Endothelial cell of umbilical vein (primary cell): ENCODE results near the gene PRMT1. TPM values are rescaled to one million over a fixed set of nuclear protein-coding genes. Genes with fewer than 3 reads are reported as not detected.

Experiments used
- BruUV-seq: library from RNA; stranded (reverse); fragments of 400-500 nt; replicated peaks from 2 replicates; lab custom pipeline; 2021; lab: Mats Ljungman, UMichigan
- CTCF ChIA-PET: fragments of 300-600, 350-600 bp; sonication (Branson Sonifier 250); formaldehyde crosslinking; loops from one replicate; lab custom pipeline; 2021; ENCODE audit warnings: antibody characterized with exemption, inconsistent platforms; lab: Charles Lee
- POLR2A ChIA-PET: fragments of 300-600, 350-600 bp; sonication (Branson Sonifier 250); formaldehyde crosslinking; loops from one replicate; lab custom pipeline; 2021; ENCODE audit warnings: antibody characterized with exemption, inconsistent platforms; lab: Charles Lee
- DNase-seq: peaks from one replicate; pipeline ENCODE4 v3.0.0-alpha.2; 2011; ENCODE audit warnings: low read depth, low spot score
- FAIRE-seq: peaks from 2 replicates; lab custom pipeline; 2011; peaks lifted over from hg19 to GRCh38; lab: Jason Lieb, UNC
- H2AFZ ChIP-seq: 2 replicates; pipeline ENCODE4 v1.6.0; 2012; ENCODE audit warnings: low read depth, low read length, control low read depth, inconsistent platforms
- H3K27ac ChIP-seq: 2 replicates; pipeline ENCODE4 v1.5.1; 2011; ENCODE audit warnings: low read depth, mild to moderate bottlenecking, control low read depth, low read length, moderate library complexity; ENCODE audit not compliant: insufficient read depth
- H3K27me3 ChIP-seq, 2 experiments: 2 replicates each; pipeline versions ENCODE4 v1.6.0 to v1.6.1; 2011; ENCODE audit warnings: low read length in 2 of 2, mixed read lengths in 1 of 2; ENCODE audit not compliant: control insufficient read depth in 2 of 2, insufficient read depth in 2 of 2
- H3K36me3 ChIP-seq, 2 experiments: 2 replicates in 1 of 2; 3 replicates in 1 of 2; pipeline ENCODE4 v1.5.1; 2011; ENCODE audit warnings: low read length in 2 of 2, mild to moderate bottlenecking in 1 of 2, moderate library complexity in 1 of 2; ENCODE audit not compliant: control insufficient read depth in 2 of 2, insufficient read depth in 2 of 2; ENCODE audit errors: extremely low read depth in 1 of 2
- H3K4me1 ChIP-seq: 3 replicates; pipeline ENCODE4 v1.5.1; 2011; ENCODE audit warnings: mild to moderate bottlenecking, low read length; ENCODE audit not compliant: control insufficient read depth, insufficient read depth; ENCODE audit errors: extremely low read depth
- H3K4me2 ChIP-seq: 2 replicates; pipeline ENCODE4 v1.6.1; 2011; ENCODE audit warnings: low read length, control low read depth, mixed read lengths; ENCODE audit not compliant: insufficient read depth
- H3K4me3 ChIP-seq, 3 experiments: fragments of 200-600 bp in 1 of 3; sonication (generic), shearing (Covaris generic) in 1 of 3; replicated peaks in 1 of 3; 2 replicates each; pipeline ENCODE4 v1.5.1; 2011 to 2016; ENCODE audit warnings: control low read depth in 3 of 3, low read length in 3 of 3, mild to moderate bottlenecking in 2 of 3, inconsistent platforms in 1 of 3, low read depth in 1 of 3, moderate library complexity in 1 of 3; ENCODE audit not compliant: insufficient read depth in 1 of 3
- H3K79me2 ChIP-seq: 2 replicates; pipeline ENCODE4 v1.6.0; 2012; ENCODE audit warnings: low read length, inconsistent platforms; ENCODE audit not compliant: control insufficient read depth, insufficient read depth
- H3K9ac ChIP-seq: replicated peaks from 2 replicates; pipeline ENCODE3; 2011; ENCODE audit warnings: low read length, control low read depth; ENCODE audit not compliant: insufficient read depth; ENCODE audit errors: extremely low read depth
- H3K9me1 ChIP-seq: replicated peaks from 3 replicates; pipeline ENCODE4 v1.6.0; 2011; ENCODE audit warnings: mild to moderate bottlenecking, low read length; ENCODE audit not compliant: control insufficient read depth, insufficient read depth; ENCODE audit errors: extremely low read depth
- H3K9me3 ChIP-seq: replicated peaks from 2 replicates; pipeline ENCODE4 v1.5.1; 2012; ENCODE audit warnings: low read length, inconsistent platforms; ENCODE audit not compliant: control insufficient read depth, insufficient read depth
- H4K20me1 ChIP-seq: replicated peaks from 2 replicates; pipeline ENCODE3; 2011; ENCODE audit warnings: mild to moderate bottlenecking, low read length; ENCODE audit not compliant: control insufficient read depth, insufficient read depth; ENCODE audit errors: extremely low read depth
- CTCF ChIP-seq, 2 donors: IDR thresholded peaks; 1 replicate in 1 of 2; 2 replicates in 1 of 2; pipeline ENCODE4 v1.5.1; 2011; ENCODE audit warnings: low read length in 2 of 2, mild to moderate bottlenecking in 2 of 2, moderate library complexity in 2 of 2, control low read depth in 1 of 2, inconsistent platforms in 1 of 2, low read depth in 1 of 2; ENCODE audit not compliant: insufficient read depth in 1 of 2; ENCODE audit errors: extremely low read depth in 1 of 2
- GATA2 ChIP-seq: IDR thresholded peaks from 2 replicates; pipeline ENCODE4 v1.7.0; 2011; ENCODE audit warnings: low read depth, mild to moderate bottlenecking, moderate library complexity, mixed read lengths, low read length; ENCODE audit not compliant: insufficient read length, insufficient read depth
- JUN ChIP-seq: IDR thresholded peaks from 2 replicates; pipeline ENCODE4 v1.6.1; 2011; ENCODE audit warnings: borderline replicate concordance, low read depth; ENCODE audit not compliant: insufficient read length, insufficient read depth
- MYC ChIP-seq: IDR thresholded peaks from one replicate; pipeline ENCODE4 v1.6.1; 2011; ENCODE audit warnings: mild to moderate bottlenecking, low read depth, low read length
- POLR2A ChIP-seq: IDR thresholded peaks from 2 replicates; pipeline ENCODE4 v1.6.1; 2012; ENCODE audit warnings: low read depth, mild to moderate bottlenecking, control low read depth, low read length
- POLR2AphosphoS5 ChIP-seq: IDR thresholded peaks from 2 replicates; pipeline ENCODE4 v1.6.1; 2012; ENCODE audit warnings: low read depth, mild to moderate bottlenecking, control low read depth, low read length, moderate library complexity; ENCODE audit not compliant: insufficient read depth
- dilution Hi-C: fragments of 300-500 bp; cut with MboI; formaldehyde crosslinking; loops from one replicate; pipeline ENCODE4 v1.15.0; 2019; ENCODE audit warnings: low sequenced_read_pairs; ENCODE audit not compliant: extremely low pct_ligation_motif_present
- intact Hi-C: fragments of 100-400 bp; cut with micrococcal nuclease; formaldehyde crosslinking; loops from one replicate; pipeline ENCODE4 v1.10.0; 2022
- polyA plus RNA-seq, 4 experiments: library from polyadenylated mRNA; depleted of rRNA in 3 of 4; stranded (reverse) in 3 of 4; unstranded in 1 of 4; fragments of >200 nt; gene quantifications; 2 replicates each; pipeline versions ENCODE4 v1.2.1 to v1.2.3, GENCODE V29; 2011 to 2012; ENCODE audit warnings: missing spikeins in 1 of 4
- total RNA-seq: library from RNA; stranded (reverse); gene quantifications from 2 replicates; pipeline ENCODE4 v1.2.3, GENCODE V29; 2021

PRMT1 gene
- total and polyA plus RNA-seq, 2 donors (not counting 3 experiments of a cell fraction or from before 2014, with no cell fraction given): 242 to 542 TPM

GRCh38 chr19:49635530-49636232 is 41.4 kb upstream of the PRMT1 start:
- Histone ChIP-seq H3K4me2 (no peak overlapping the region), H3K79me2 (peaks cover 14% of the 10 kb centered on the region), H3K4me1 (peaks cover 21% of the 10 kb centered on the region), H3K27me3 (no peaks in the 10 kb centered on the region), H3K9ac (no peak overlapping the region), H3K4me3 (no peak overlapping the region), H4K20me1 (no peaks in the 10 kb centered on the region), H3K9me1 (no peaks in the 10 kb centered on the region), H3K36me3 (peaks cover 0 to 2% of the 10 kb centered on the region in 2 experiments), H3K27ac (no peak overlapping the region), H3K9me3 (no peaks in the 10 kb centered on the region), H2AFZ (no peak overlapping the region)
- FAIRE-seq (no peak), DNase-seq (no peak)
- POLR2A ChIA-PET: no interaction called here
- TF ChIP-seq POLR2A (no peak), MYC (no peak), CTCF (IDR thresholded peaks at IDR 0.05; ENCODE audit: extremely low read depth in 1 of 2, insufficient read depth in 1 of 2, low read depth in 1 of 2, low read length in 2 of 2) (no peak), GATA2 (no peak), JUN (no peak), POLR2AphosphoS5 (no peak)
- CTCF ChIA-PET: no interaction called here
- BruUV-seq: no TSS peak
- intact Hi-C loops: no loop called here
- dilution Hi-C loops: no loop called here
